ENCODE measurements around the gene MAN2A1. TPM values are rescaled to one million over a fixed set of nuclear protein-coding genes. Genes with fewer than 3 reads are reported as not detected.
A peak's percentile ranks its signal among the peaks of the same experiment; 100 is the strongest.

MAN2A1 gene
- total RNA-seq, 2 donors from 2014 or later: 10.4 to 15.4 TPM

DNA sequence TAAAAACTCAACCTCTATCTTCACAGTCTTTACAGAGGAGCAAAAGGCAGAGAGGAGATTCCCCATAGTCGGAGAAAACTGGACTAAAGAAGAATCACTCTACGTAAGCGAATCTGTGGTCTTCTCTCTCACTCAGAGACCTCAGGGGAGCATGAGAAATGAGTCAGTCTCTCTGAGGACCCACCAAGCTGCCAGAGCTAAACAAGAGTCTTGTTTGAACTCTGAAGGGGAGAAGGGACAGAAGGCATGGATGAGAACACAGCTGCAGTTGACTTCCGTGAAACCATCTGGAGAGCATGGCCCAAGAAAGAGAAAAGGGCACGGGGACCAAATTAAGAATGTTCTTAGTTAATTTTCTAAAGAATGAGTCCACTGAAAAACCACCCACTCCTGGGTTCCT is 12.8 kb upstream of the MAN2A1 start:
- ATAC-seq: peak in 1 of 2 donors; percentile 14
- intact Hi-C loops (cut with DNase I): no loop called here
- no peak for DNase-seq

- ATAC-seq (no peak), DNase-seq (no peak)
- intact Hi-C loops (cut with DNase I): no loop called here
Measured at GRCh38 chr5:109678447-109678846, 11.3 kb upstream of the MAN2A1 start.

GRCh38 chr5:109681763-109682162 is 8.0 kb upstream of the MAN2A1 start:
- DNase-seq (no peak), ATAC-seq (no peak)
- intact Hi-C loops (cut with DNase I): no loop called here

GRCh38 chr5:109682383-109682782 is 7.3 kb upstream of the MAN2A1 start:
- intact Hi-C loops (cut with DNase I): no loop called here
- no peak for DNase-seq
- no peak for ATAC-seq

- no peak for ATAC-seq
- intact Hi-C loops (cut with DNase I): no loop called here
- DNase-seq: no peak
Measured at GRCh38 chr5:109685916-109686315, 3.8 kb upstream of the MAN2A1 start.

- intact Hi-C loops (cut with DNase I): no loop called here
- ATAC-seq (no peak), DNase-seq (no peak)
Measured at GRCh38 chr5:109688630-109688969, 1.1 kb upstream of the MAN2A1 start.

GRCh38 chr5:109688970-109689739 is 572 bp upstream of the MAN2A1 start:
- intact Hi-C loops (cut with DNase I): no loop called here
- DNase-seq (peak; percentile 90), ATAC-seq (peak; percentile 94 to 95)

DNA sequence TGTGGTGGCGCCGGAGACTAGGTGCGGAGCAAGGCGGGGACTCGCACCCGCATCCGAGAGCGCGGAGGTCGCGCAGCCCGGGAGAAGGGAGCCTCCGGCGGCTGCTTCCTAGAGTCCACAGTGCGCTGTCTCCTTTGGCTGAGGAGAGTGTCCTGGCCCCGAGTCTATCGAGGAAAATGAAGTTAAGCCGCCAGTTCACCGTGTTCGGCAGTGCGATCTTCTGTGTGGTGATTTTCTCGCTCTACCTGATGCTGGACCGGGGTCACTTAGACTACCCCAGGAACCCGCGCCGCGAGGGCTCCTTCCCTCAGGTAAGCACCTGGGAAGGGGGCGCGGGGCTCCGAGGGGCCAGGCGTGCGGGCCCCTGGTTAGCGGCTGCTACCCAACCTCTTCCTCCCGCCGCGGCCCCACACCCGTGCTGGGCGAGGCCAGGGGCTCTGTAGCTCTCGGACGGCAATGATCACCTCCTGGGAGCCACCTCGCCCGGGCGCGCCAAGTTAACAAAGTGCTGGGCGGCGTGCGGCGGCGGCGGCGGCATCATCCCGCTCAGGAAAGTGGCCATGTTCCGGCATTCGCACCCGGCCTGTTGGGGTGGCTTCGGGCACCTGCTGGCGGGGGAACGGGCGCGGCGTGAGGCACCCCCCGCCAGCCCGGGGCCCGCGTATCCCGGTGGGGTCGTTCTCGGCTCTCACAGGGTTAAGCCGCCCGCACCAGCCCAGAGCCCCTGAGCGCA is 681 bp downstream of the MAN2A1 start:
- peak; percentile 43 for DNase-seq
- intact Hi-C loops (cut with DNase I): no loop called here
- peak; percentile 21 to 51 for ATAC-seq

- DNase-seq (peak; percentile 74), ATAC-seq (peak; percentile 36 to 60)
- intact Hi-C loops (cut with DNase I): no loop called here
Measured at GRCh38 chr5:109690975-109691574, 1.3 kb downstream of the MAN2A1 start.

DNA sequence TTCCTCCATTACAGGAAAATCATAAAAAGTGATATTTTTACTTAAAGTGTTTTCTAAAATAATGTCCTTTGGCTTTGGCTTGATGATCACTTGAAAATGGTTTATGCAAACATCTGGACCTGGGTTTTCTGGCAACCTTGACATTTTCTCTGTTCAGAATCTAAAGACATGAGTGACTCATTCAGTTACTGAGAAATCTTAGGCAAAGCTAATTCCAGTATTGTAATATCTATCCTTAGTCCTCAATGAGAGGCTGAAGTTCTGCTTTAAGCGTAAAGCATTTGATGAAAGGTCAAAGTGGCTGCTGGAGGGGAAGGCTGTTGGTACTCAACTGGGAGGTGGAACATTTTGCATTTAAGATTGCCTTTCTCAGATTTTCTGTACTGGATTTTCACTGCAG is 2.3 kb downstream of the MAN2A1 start:
- no peak for ATAC-seq
- no peak for DNase-seq
- intact Hi-C loops (cut with DNase I): no loop called here

GRCh38 chr5:109692852-109693251 is 3.1 kb downstream of the MAN2A1 start:
- ATAC-seq (no peak), DNase-seq (no peak)
- intact Hi-C loops (cut with DNase I): no loop called here

DNA sequence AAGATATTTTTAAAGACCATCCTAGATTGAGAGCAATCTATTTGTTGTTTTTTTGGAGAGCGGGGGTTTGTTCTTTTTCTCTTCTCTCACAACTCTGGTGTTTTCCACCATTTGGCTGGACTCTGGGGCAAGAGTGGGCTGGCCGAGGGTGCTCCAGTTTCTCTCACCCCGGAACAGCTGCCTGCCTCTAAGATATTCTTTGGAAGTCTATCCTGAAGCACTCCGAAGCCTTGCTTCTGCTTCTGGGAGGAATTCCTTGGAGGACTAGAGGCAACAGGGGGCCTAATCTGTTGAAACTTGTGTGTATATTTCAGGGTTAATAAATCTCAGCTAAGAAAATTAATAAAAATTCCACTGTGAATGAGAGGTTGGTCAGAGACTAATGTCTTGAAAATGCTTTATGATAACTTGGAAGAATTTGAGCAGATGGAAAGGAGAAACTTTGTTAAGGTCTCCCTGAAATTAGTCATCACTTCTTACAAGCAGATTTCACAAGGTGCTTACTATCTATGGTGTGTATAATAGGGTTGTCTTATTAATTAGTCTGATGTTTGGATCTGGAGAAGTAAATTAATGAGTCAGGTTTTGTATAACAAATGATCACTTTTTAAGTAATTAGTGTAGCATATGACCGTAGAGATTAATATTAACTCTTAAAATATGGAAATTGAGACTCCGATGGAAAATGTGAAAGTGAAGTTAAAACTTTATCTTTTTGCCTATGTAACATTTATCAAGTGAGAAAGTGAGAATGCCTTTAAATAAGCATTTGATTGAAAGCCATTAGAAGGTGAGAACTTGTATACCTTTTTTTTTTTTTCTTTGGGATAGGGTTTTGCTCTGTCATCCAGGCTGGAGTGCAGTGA is 4.0 kb downstream of the MAN2A1 start:
- DNase-seq: no peak
- intact Hi-C loops (cut with DNase I): no loop called here
- ATAC-seq: no peak

DNA sequence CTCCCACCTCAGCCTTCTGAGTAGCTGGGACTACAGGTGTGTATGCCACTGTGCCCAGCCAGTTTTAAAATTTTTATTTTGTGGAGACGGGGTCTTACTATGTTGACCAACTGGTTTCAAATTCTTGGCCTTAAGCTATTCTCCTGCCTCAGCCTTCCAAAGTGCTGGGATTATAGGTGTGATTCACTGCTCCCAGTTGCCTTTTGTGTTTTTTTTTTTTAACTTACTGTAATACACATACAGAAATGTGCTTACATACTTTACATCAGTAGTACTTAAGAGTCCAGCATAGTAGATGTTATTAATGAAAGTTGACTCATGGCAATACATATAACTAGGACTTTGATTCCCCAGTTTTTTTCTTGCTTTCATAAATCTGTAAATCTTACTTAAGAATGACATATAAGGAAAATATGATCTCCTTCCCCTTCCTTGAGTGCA is 4.7 kb downstream of the MAN2A1 start:
- ATAC-seq (no peak), DNase-seq (no peak)
- intact Hi-C loops (cut with DNase I): no loop called here

DNA sequence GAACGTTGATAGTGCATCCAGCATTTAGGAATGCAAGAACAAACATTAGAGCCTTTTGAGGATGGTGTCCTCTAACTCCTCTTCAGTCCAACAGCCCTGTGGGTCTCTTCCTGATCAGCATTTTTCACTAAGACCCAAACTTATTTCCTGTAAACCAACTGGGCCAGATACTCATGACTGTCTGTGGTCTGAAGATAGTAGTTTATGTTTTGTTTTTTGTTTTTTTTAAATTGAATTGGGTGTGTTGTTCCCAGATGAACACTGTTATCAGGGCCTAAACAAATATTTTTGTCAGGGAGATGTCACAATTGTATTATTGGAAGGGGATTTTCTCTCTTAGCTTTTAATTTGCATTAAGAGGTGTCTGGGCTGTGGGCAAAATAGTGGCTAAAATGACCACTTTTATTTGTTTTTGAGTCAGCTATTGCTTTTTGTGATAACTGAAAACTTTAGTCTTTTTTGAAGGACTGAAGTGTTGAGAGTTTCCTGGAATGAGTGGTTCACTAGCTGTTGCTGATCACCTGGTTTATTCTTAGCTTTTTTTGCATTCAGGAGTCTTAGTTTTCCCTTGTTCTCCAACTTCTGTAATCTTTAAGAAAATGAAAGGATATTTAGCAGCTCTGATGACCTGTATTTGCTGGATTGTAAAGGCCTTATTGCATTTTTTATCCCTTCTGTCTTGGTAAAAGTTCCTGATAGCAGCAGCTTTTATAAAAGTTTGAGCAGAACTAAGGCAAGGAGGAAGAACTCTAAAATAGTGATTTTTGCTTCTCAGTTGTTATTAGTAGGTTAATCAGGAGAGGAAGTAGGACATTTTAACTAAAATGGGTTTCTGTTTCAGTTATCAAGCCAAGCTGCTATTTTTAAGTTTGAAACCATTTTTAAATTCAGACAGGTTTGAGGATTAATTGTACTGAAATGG is 5.5 kb downstream of the MAN2A1 start:
- ATAC-seq (no peak), DNase-seq (no peak)
- intact Hi-C loops (cut with DNase I): no loop called here

DNA sequence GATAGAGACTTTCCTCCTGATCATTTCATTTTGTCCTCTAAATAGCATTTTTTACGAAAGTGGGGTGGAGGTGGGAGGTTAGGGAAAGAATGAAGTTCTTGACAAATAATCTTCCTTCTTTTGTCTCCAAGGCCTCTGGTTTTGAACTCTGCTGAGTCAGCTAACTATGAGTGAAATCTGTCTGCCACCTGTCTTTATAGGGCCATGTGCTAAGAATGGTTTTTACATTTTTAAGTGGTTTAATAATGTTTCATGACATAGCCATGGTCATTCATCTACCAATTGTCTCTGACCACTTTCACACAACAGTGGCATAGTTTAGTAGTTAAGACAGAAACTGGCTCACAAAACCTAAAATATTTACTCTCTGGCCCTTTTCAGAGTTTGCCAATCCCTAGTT is 7.6 kb downstream of the MAN2A1 start:
- intact Hi-C loops (cut with DNase I): no loop called here

GRCh38 chr5:109700516-109701153 is 10.9 kb downstream of the MAN2A1 start:
- DNase-seq (no peak), ATAC-seq (no peak)
- intact Hi-C loops (cut with DNase I): no loop called here

More for the DNA sequence above, 7.6 kb downstream of the MAN2A1 start:
- no peak for ATAC-seq
- no peak for DNase-seq

DNA sequence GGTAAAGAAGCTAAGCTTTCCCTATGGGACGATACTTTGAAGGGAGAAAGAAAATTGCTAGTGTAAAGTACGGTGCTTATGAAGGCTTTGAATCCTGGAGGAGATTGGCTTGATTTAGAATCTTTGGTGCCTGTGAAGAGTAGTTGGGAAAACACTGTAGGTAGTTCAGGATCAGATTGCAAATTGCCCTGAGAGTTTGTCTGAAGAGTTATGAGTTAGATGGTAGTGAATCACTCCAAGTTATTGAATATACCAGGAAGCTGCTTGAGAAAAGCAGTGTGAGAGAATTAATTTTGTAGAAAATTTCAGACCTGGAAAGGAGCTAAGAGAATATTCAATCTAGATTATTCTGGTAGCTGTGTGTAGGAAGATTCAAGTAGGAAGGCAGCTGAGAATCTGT is 11.5 kb downstream of the MAN2A1 start:
- DNase-seq: no peak
- intact Hi-C loops (cut with DNase I): no loop called here
- ATAC-seq: no peak

DNA sequence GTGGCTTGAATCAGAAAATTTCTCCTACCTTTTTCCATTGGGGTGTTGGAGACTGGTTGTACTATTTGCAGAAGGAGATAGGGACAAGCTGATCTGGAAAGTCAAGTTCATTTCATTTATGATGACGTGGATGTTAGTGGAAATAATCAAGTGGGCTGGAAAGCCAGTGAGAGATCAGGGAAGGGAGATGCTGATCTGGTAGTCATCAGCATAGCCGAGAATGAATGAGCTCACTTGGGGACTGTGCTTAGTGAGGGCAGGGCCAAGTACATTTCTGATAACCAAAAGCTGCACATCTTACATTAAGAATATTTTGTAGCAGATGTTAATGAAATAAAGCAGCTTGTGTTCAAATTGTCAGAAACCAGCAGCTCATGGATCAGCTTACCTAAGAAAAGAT is 12.1 kb downstream of the MAN2A1 start:
- ATAC-seq: no peak
- no peak for DNase-seq
- intact Hi-C loops (cut with DNase I): no loop called here
